Left ventricle myocardium superior (tissue), 1 donor: ENCODE data around the gene SCAF4. TPM values are rescaled to one million over a fixed set of nuclear protein-coding genes. Genes with fewer than 3 reads are reported as not detected.

Source experiments
- ATAC-seq: fragments of 200-7000 bp; cut with Tn5 transposase; one replicate; pipeline ENCODE4 v1.9.1; 2020; ENCODE audit warnings: mild to moderate bottlenecking, moderate library complexity
- DNase-seq: peaks from one replicate; pipeline ENCODE4 v3.0.0-alpha.2; 2020
- intact Hi-C: fragments of 100-400 bp; cut with micrococcal nuclease; formaldehyde crosslinking; loops from one replicate; pipeline ENCODE4 v1.11.0; 2022
- total RNA-seq: library from RNA; stranded (reverse); fragmentation: NEBNext Ultra II Directional; extraction: Animal tissue kit (Norgen Biotek cat#: 25700); gene quantifications from one replicate; pipeline ENCODE4 v1.2.1, GENCODE V29; 2021
- donor health status: DM: no; HTN: yes; CAD: no; lungs with severe emphysema.

The SCAF4 gene
- total RNA-seq, 1 donor from 2014 or later = 16.7 TPM

GRCh38 chr21:31716106-31716505 is 15.8 kb downstream of the SCAF4 start:
- DNase-seq (no peak), ATAC-seq (no peak)
- intact Hi-C loops = no loop called here

- no peak for DNase-seq
- peak; percentile 10 for ATAC-seq
- intact Hi-C loops = no loop called here
Measured at GRCh38 chr21:31714741-31715365, 17.1 kb downstream of the SCAF4 start.

- ATAC-seq (peak; percentile 47), DNase-seq (no peak)
- intact Hi-C loops = no loop called here
Measured at GRCh38 chr21:31713973-31714740, 17.8 kb downstream of the SCAF4 start.

GRCh38 chr21:31713115-31713514 is 18.8 kb downstream of the SCAF4 start:
- intact Hi-C loops = no loop called here
- DNase-seq = no peak
- no peak for ATAC-seq

GRCh38 chr21:31711745-31712285 is 20.1 kb downstream of the SCAF4 start:
- ATAC-seq (no peak), DNase-seq (no peak)
- intact Hi-C loops = no loop called here

- ATAC-seq (no peak), DNase-seq (no peak)
- intact Hi-C loops = no loop called here
Measured at GRCh38 chr21:31711326-31711725, 20.6 kb downstream of the SCAF4 start.

- ATAC-seq = no peak
- DNase-seq = no peak
- intact Hi-C loops = no loop called here
Measured at GRCh38 chr21:31710586-31710985, 21.3 kb downstream of the SCAF4 start.

- no peak for DNase-seq
- intact Hi-C loops = no loop called here
- ATAC-seq = no peak
Measured at GRCh38 chr21:31708541-31708940, 23.4 kb downstream of the SCAF4 start.

- intact Hi-C loops = no loop called here
- DNase-seq = no peak
- ATAC-seq = no peak
Measured at GRCh38 chr21:31707499-31707898, 24.4 kb downstream of the SCAF4 start.

GRCh38 chr21:31706562-31706961 is 25.4 kb downstream of the SCAF4 start:
- no peak for DNase-seq
- no peak for ATAC-seq

GRCh38 chr21:31700040-31700439 is 31.9 kb downstream of the SCAF4 start:
- intact Hi-C loops = no loop called here
- ATAC-seq (no peak), DNase-seq (no peak)

More at GRCh38 chr21:31706562-31706961, 25.4 kb downstream of the SCAF4 start:
- intact Hi-C loops = no loop called here

GRCh38 chr21:31698461-31698860 is 33.5 kb downstream of the SCAF4 start:
- intact Hi-C loops = no loop called here
- no peak for DNase-seq
- no peak for ATAC-seq

GRCh38 chr21:31696424-31696823 is 35.5 kb downstream of the SCAF4 start:
- DNase-seq (no peak), ATAC-seq (no peak)
- intact Hi-C loops = no loop called here

GRCh38 chr21:31693222-31693621 is 38.7 kb downstream of the SCAF4 start:
- intact Hi-C loops = no loop called here
- ATAC-seq = no peak

GRCh38 chr21:31688603-31689368 is 43.1 kb downstream of the SCAF4 start:
- intact Hi-C loops = no loop called here
- DNase-seq = no peak
- no peak for ATAC-seq

More at GRCh38 chr21:31693222-31693621, 38.7 kb downstream of the SCAF4 start:
- no peak for DNase-seq

- no peak for DNase-seq
- intact Hi-C loops = no loop called here
- ATAC-seq = no peak
Measured at GRCh38 chr21:31687108-31687507, 44.8 kb downstream of the SCAF4 start.

- no peak for DNase-seq
- intact Hi-C loops = no loop called here
- ATAC-seq = peak; percentile 81
Measured at GRCh38 chr21:31686272-31686915, 45.5 kb downstream of the SCAF4 start.

- ATAC-seq (no peak), DNase-seq (no peak)
- intact Hi-C loops = no loop called here
Measured at GRCh38 chr21:31684918-31685317, 47.0 kb downstream of the SCAF4 start.

GRCh38 chr21:31683029-31683428 is 48.9 kb downstream of the SCAF4 start:
- intact Hi-C loops = no loop called here
- ATAC-seq = no peak
- no peak for DNase-seq
